Muscle of back (tissue), 13 donors: ENCODE measurements around the gene SFTA2. TPM values are rescaled to one million over a fixed set of nuclear protein-coding genes. Genes with fewer than 3 reads are reported as not detected.
"Not testable (repeated sequence)": the region's sequence is repeated elsewhere in the genome, so short reads cannot be mapped to it uniquely, and the experiment has no call there.

Experiments used
- DNase-seq, 3 donors: peaks; one replicate each; pipeline versions ENCODE4 v3.0.0 to v3.0.0-alpha.2; 2013
- long read RNA-seq, 9 donors: transcript quantifications; one replicate each; lab custom pipeline, GENCODE V29; 2026
- polyA plus RNA-seq, 10 donors: library from polyadenylated mRNA; unstranded; fragments of 120-200 nt; gene quantifications; one replicate each; pipeline ENCODE4 v1.2.1, GENCODE V29; 2013; ENCODE audit not compliant: insufficient read length in 10 of 10

The SFTA2 gene
- polyA plus RNA-seq = under 1 TPM in 1 of 10 donors, not detected in 9; 0.29 TPM
- long read RNA-seq, donor 1 = 0 reads
- long read RNA-seq, donor 2 = 0 reads
- long read RNA-seq, donor 3 = 0 reads
- long read RNA-seq, donor 4 = 0 reads
- long read RNA-seq, donor 5 = 0 reads
- long read RNA-seq, donor 6 = 0 reads
- long read RNA-seq, donor 7 = 0 reads
- long read RNA-seq, donor 8 = 0 reads
- long read RNA-seq, donor 9 = 0 reads

DNA sequence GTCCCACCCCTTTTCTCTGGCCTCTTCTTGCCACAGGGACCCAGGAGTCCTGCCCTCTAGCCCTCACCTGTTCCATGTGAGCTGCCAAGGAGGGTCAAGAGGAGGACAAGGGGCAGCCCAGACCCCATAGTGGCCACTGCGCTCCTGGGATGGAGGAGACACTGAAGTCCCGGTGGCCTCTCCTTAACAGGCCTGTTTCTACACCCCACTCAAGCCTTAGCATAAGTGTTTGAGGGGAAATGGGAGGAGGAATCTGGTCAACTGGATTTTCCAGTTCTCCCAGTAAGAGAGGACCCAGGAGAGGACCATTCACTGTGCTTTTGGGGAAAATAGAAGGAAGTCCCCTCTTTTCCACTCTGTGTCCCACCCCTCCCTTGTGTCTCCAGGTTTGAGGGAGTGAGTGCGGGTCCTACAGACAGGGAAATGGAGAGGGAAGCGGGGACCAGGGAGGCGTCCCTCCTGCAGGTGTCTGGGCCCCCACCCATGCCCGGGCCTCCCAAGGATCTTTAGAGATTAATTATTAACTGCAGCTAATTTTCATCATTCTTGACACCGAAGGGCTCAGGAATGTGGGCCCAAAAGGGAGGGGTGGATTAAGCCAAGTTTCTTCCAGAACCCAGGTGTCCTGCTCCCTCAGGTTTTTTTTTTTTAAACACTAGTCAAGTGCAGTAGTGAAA, at the start of gene SFTA2:
SFTA2 (minus strand) TSS at position 202 of the 677 bp plus-strand sequence; CDS start at position 128, 74 bp downstream.
- no peak for DNase-seq

- DNase-seq = no peak
Measured at GRCh38 chr6:30979690-30980089, 47.7 kb upstream of the SFTA2 start.

- peak in 1 of 3 donors; percentile 57 for DNase-seq
Measured at GRCh38 chr6:30979141-30979540, 47.2 kb upstream of the SFTA2 start.

DNA sequence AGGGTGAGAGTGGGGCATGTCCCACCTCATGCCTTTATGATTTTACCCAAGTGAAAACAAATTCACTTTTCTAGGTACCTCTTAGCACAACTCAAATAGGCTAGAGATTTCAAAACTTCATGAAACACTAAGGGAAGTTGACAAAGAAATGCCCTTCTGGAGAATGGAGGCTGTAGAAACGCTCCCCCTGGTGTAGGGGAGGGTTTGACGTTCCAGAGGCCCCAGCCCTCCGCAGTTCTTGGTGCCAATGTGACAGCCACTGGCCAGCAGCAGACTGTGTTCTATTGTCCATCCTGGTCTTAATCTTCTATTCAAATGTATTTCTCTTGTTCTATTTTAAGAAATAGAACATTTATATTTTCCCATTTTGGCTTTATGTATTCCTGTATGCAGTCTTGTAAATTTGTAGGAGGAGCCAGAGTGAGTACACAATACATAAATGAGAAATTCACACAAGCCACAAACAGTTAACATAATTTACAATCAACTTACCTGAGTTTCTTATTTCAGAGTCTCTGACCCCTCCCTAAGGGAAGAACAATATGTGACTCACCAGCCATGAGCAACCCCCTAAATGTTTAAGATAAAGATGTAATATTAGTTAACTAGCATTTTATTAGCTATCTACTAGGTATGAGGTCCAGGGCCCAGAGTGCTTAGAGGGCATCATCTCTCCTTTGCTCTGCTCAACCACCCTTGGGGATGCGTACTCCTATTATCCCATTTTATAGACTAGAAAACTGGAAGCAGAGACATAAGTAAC, 42.7 kb upstream of the SFTA2 start:
- no peak for DNase-seq

GRCh38 chr6:30972816-30973215, 40.8 kb upstream of the SFTA2 start:
- DNase-seq = no peak

GRCh38 chr6:30970946-30971345, 39.0 kb upstream of the SFTA2 start:
- no peak for DNase-seq

DNA sequence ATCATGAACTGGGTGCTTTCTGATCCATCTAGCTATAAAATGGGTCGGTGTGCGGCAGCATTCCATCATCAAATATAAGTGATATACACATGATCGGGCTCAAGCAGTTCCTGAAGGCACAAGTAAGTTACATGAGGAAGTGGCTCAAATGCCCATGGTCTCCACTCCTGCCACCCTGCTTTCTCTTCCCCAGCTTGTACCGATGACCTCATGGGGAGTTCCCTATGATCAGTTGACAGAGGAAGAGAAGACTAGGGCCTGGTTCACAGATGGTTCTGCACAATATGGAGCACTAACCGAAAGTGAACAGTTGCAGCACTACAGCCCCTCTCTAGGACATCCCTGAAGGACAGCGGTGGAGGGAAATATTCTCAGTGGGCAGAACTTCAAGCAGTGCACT, 37.2 kb upstream of the SFTA2 start:
- not testable (repeated sequence) for DNase-seq

- DNase-seq = no peak
Measured at GRCh38 chr6:30966154-30966553, 34.2 kb upstream of the SFTA2 start.

GRCh38 chr6:30965140-30965601, 33.2 kb upstream of the SFTA2 start:
- DNase-seq = no peak

GRCh38 chr6:30964075-30964474, 32.1 kb upstream of the SFTA2 start:
- DNase-seq = no peak

DNA sequence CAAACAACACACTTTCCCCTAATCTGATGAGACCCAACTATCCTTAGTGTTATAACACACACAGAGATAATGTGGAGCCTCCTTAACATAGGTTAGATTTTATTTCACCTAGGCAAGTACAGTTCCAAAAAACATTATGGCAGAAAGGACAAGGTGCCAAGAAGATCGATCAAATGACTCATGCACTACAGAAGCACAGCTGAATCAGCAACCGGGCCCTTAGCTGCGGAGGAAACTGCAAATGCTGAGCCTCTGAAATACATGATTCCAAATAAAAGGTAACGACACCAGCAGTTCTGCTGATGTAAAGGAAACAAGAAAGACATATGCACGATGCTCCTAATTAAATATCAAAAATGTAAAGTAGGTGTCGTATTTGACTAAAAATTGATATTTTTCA, 31.7 kb upstream of the SFTA2 start:
- no peak for DNase-seq

- DNase-seq = no peak
Measured at GRCh38 chr6:30962716-30963115, 30.7 kb upstream of the SFTA2 start.

- no peak for DNase-seq
Measured at GRCh38 chr6:30960907-30961673, 29.1 kb upstream of the SFTA2 start.

DNA sequence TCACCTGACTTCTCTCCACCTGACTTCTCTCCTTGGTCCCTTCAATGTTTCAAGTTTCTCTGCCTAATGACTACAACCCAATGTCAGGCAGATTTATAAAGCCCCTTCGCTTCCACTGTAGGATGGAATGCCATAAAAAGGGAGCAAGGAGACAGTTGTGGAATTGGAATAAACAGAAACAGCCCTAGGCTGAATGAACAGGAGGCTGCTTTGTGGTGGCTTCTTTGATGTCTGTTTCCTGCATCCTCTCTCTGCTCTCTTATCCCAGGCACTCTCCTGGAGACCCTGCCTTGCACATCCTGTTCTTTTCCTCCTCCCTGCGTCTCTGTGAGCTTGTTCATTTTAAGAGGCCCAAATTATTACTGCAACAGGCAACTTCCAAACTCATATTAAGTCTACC, 25.7 kb upstream of the SFTA2 start:
- DNase-seq = no peak

- peak in 2 of 3 donors; percentile 32 to 64 for DNase-seq
Measured at GRCh38 chr6:30955367-30956042, 23.5 kb upstream of the SFTA2 start.

DNA sequence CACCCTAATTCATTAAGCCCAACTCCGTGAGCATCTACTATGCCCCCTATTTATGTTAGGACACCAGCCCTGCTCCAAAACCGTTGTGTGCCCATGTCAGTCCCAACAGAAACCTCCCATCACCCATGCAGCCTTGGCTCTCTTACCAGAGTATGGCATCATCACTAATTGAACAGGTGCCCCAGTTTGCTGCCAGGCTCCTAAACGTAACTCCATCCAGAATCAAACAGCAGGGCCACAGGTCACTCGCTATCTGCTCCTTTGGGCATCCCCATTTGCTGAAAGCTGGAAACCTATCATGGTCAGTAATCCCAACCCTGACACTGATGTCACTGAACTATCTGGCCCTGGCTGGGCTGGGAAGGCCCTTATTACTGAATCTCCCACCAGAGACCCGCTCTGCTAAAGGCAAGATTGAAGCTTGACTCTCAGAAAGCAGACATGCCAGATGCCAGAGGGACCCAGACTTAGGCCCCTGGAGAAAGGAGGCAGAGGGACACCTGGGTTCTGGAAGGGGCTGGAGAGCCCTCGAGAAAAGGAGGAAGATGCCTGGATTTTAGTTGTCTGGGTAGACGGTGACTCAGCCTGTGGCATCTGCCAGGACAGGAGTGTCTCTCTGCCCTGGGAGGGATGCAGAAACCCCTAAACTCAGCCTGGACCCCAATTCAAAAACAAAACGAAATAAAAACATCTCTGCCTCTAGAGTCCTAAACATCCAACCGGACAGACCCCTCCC, 22.8 kb upstream of the SFTA2 start:
- DNase-seq = no peak

DNA sequence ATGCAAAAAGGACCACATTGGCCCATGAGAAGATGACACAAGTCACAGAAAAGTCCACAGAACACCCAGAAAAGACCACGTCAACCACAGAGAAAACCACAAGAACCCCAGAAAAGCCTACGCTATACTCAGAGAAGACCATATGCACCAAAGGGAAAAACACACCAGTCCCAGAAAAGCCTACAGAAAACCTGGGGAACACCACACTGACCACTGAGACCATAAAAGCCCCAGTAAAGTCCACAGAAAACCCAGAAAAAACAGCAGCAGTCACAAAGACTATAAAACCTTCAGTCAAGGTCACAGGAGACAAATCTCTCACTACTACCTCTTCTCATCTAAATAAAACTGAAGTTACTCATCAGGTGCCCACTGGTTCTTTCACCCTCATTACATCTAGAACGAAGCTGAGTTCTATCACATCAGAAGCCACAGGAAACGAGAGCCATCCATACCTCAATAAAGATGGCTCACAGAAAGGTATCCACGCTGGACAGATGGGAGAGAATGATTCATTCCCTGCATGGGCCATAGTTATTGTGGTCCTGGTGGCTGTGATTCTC, 20.0 kb upstream of the SFTA2 start:
- DNase-seq = no peak

GRCh38 chr6:30948811-30949210, 16.8 kb upstream of the SFTA2 start:
- no peak for DNase-seq

GRCh38 chr6:30947231-30947630, 15.3 kb upstream of the SFTA2 start:
- no peak for DNase-seq

DNA sequence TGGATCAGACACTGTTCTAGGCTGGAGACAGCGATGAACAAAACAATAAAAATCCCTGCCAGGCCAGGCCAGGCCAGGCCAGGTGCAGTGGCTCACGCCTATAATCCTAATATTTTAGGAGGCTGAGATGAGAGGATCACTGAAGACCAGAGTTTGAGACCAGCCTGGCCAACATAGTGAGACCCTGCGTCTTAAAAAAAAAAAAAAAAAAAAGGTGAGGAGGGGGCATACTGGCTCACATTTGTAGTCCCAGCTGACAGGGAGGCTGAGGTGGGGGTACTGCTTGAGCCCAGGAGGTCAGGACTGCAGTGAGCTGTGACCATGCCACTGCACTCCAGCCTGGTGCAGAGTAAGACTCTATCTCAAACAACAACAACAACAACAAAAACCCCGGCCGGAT, 13.3 kb upstream of the SFTA2 start:
- no peak for DNase-seq
